ENCODE data around the gene VSIG10. TPM values are rescaled to one million over a fixed set of nuclear protein-coding genes. Genes with fewer than 3 reads are reported as not detected.
A peak's percentile ranks its signal among the peaks of the same experiment; 100 is the strongest.

The VSIG10 gene
- total RNA-seq, 3 donors from 2014 or later (not counting 1 experiment from before 2014, with no cell fraction given) = 0.56 to 2.2 (median 0.75) TPM

GRCh38 chr12:118144499-118144898, 40.7 kb upstream of the VSIG10 start:
- TF ChIP-seq, protein P1, sequence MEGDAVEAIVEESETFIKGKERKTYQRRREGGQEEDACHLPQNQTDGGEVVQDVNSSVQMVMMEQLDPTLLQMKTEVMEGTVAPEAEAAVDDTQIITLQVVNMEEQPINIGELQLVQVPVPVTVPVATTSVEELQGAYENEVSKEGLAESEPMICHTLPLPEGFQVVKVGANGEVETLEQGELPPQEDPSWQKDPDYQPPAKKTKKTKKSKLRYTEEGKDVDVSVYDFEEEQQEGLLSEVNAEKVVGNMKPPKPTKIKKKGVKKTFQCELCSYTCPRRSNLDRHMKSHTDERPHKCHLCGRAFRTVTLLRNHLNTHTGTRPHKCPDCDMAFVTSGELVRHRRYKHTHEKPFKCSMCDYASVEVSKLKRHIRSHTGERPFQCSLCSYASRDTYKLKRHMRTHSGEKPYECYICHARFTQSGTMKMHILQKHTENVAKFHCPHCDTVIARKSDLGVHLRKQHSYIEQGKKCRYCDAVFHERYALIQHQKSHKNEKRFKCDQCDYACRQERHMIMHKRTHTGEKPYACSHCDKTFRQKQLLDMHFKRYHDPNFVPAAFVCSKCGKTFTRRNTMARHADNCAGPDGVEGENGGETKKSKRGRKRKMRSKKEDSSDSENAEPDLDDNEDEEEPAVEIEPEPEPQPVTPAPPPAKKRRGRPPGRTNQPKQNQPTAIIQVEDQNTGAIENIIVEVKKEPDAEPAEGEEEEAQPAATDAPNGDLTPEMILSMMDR (IDR thresholded peaks at IDR 0.05) = no peak
- Mint-ChIP-seq H3K4me1 (no peaks in the 10 kb centered on the region), H3K27ac (peak overlapping the region in 1 of 2 donors; percentile 54), H3K9me3 (no peaks in the 10 kb centered on the region), H3K27me3 (ENCODE audit: low read depth in 2 of 2) (no peaks in the 10 kb centered on the region), H3K4me3 (no peak overlapping the region), H3K36me3 (peaks cover 6% of the 10 kb centered on the region)
- no peak for ATAC-seq
- Histone ChIP-seq H3K4me1 (ENCODE audit: control insufficient read depth, insufficient read depth, low read length) (no peaks in the 10 kb centered on the region), H3K36me3 (ENCODE audit: control insufficient read depth, insufficient read depth, low read length) (peaks cover 24% of the 10 kb centered on the region), H3K27me3 (ENCODE audit: control insufficient read depth, insufficient read depth, low read length) (no peaks in the 10 kb centered on the region), H3K9me3 (ENCODE audit: control insufficient read depth, insufficient read depth, low read length) (no peaks in the 10 kb centered on the region), H3K27ac (ENCODE audit: low read length) (no peak overlapping the region), H3K4me3 (ENCODE audit: low read length) (no peak overlapping the region)
- 97% methylated on average over 13 of the region's 13 CpGs for WGBS (ENCODE audit: insufficient coverage)
- no peak for DNase-seq
- intact Hi-C loops (cut with micrococcal nuclease) = no loop called here

DNA sequence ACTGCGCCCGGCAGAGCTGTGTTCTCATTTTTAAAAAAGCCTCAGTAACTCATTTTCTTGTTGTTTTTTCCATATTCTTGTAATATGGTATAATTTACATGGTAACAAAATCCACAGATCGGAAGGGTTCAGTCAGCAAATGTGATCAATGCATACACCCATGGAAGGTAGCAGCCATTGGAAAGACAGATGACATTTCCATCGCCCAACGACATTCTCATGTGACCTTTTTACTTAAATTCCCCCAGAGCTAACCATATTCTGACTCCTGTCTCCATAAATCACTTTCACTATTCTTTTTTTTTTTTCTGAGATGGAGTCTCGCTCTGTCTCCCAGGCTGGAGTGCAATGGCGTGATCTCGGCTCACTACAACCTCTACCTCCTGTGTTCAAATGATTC, 37.0 kb upstream of the VSIG10 start:
- no peak for DNase-seq
- intact Hi-C loops (cut with micrococcal nuclease) = no loop called here

DNA sequence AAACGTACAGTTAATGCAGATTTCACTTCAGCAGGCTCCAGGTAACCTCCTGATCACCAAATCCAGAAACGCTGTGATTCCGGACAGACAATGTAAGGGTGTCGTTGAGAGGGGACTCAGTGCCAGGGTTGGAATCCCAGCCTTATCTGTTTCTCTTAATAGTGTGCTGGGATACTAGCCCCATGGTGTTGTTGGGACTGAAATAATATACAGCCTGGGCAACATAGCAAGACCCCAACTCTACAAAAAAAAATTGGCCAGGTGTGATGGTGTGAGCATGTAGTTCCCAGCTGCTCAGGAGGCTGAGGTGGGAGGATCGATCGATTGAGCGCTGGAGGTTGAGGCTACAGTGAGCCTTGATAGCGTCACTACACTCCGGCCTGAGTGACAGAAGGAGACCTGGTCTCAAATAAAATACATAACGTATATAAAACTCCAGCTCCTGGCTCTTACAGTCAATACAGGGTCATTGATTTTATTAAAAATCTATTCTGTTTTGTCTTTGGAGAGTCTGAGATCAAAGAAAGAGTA, 33.4 kb upstream of the VSIG10 start:
- H3K36me3 Mint-ChIP-seq = no peaks in the 10 kb centered on the region
- peaks cover 10% of the 10 kb centered on the region for H3K36me3 ChIP-seq (ENCODE audit: control insufficient read depth, insufficient read depth, low read length)
- ATAC-seq = no peak
- H3K4me3 Mint-ChIP-seq = peak overlapping the region; percentile 98
- 89% methylated on average over 9 of the region's 10 CpGs for WGBS (ENCODE audit: insufficient coverage)
- TF ChIP-seq, protein P1 (IDR thresholded peaks at IDR 0.05) = no peak
- H3K27me3 Mint-ChIP-seq (ENCODE audit: low read depth in 2 of 2) = no peaks in the 10 kb centered on the region
- intact Hi-C loops (cut with micrococcal nuclease) = loop anchor here (5.0 kb wide), 1 partner anchor 240 kb away; the partner anchor contains the start of gene SUDS3
- H3K9me3 ChIP-seq (ENCODE audit: control insufficient read depth, insufficient read depth, low read length) = no peaks in the 10 kb centered on the region
- no peak overlapping the region for H3K4me3 ChIP-seq (ENCODE audit: low read length)
- no peak for DNase-seq
- no peaks in the 10 kb centered on the region for H3K9me3 Mint-ChIP-seq
- H3K27me3 ChIP-seq (ENCODE audit: control insufficient read depth, insufficient read depth, low read length) = no peaks in the 10 kb centered on the region
- H3K4me1 Mint-ChIP-seq = peaks cover 6 to 19% of the 10 kb centered on the region in 2 donors
- no peak overlapping the region for H3K27ac ChIP-seq (ENCODE audit: low read length)
- H3K4me1 ChIP-seq (ENCODE audit: control insufficient read depth, insufficient read depth, low read length) = peaks cover 20% of the 10 kb centered on the region
- peak overlapping the region; percentile 48 to 77 for H3K27ac Mint-ChIP-seq

More for the DNA sequence above, 37.0 kb upstream of the VSIG10 start:
- no peak for ATAC-seq
- peaks cover 12% of the 10 kb centered on the region for H3K4me1 ChIP-seq (ENCODE audit: control insufficient read depth, insufficient read depth, low read length)
- no peak overlapping the region for H3K27ac ChIP-seq (ENCODE audit: low read length)
- H3K27ac Mint-ChIP-seq = no peak overlapping the region
- no peak overlapping the region for H3K4me3 ChIP-seq (ENCODE audit: low read length)
- no peak overlapping the region for H3K4me3 Mint-ChIP-seq
- no peaks in the 10 kb centered on the region for H3K36me3 Mint-ChIP-seq
- no peaks in the 10 kb centered on the region for H3K27me3 Mint-ChIP-seq (ENCODE audit: low read depth in 2 of 2)
- WGBS (ENCODE audit: insufficient coverage) = 97% methylated on average over 8 of the region's 8 CpGs
- peaks cover 21% of the 10 kb centered on the region for H3K36me3 ChIP-seq (ENCODE audit: control insufficient read depth, insufficient read depth, low read length)
- no peaks in the 10 kb centered on the region for H3K9me3 ChIP-seq (ENCODE audit: control insufficient read depth, insufficient read depth, low read length)
- no peaks in the 10 kb centered on the region for H3K27me3 ChIP-seq (ENCODE audit: control insufficient read depth, insufficient read depth, low read length)
- peaks cover 6 to 15% of the 10 kb centered on the region in 2 donors for H3K4me1 Mint-ChIP-seq
- TF ChIP-seq, protein P1 (IDR thresholded peaks at IDR 0.05) = no peak
- no peaks in the 10 kb centered on the region for H3K9me3 Mint-ChIP-seq

DNA sequence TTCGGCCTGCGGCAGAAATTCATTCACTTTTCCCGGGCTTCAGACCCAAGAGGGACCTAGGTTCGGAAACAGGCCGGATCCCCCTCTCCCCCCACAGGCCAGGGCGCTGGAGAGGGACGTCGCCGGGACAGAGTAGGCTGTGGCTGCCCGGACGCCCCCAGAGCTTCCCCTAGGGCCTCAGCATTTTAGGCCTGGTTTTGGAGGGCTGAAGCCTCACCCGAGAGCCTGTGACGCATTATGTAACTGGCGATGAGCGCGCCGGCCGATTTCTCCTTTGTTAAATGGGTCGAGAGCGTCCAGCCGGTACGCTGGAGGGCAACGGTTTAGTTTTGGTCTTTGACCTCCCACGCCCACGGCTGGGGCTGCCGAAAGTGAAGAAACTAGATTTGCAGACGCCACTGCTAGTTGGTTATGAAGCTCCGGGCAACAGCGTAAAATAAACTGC, 32.8 kb upstream of the VSIG10 start:
- peak in 2 of 3 donors; percentile 5 to 14 for ATAC-seq

More for the DNA sequence above, 32.8 kb upstream of the VSIG10 start:
- H3K4me3 ChIP-seq (ENCODE audit: low read length) = peak overlapping the region; percentile 47
- Mint-ChIP-seq H3K27ac (peak overlapping the region; percentile 48 to 77), H3K27me3 (ENCODE audit: low read depth in 2 of 2) (no peaks in the 10 kb centered on the region), H3K9me3 (no peaks in the 10 kb centered on the region), H3K4me1 (peaks cover 6 to 19% of the 10 kb centered on the region in 2 donors), H3K4me3 (peak overlapping the region; percentile 98), H3K36me3 (no peaks in the 10 kb centered on the region)
- peaks cover 20% of the 10 kb centered on the region for H3K4me1 ChIP-seq (ENCODE audit: control insufficient read depth, insufficient read depth, low read length)
- H3K27ac ChIP-seq (ENCODE audit: low read length) = peak overlapping the region; percentile 32
- under 1% methylated on average over 29 of the region's 29 CpGs for WGBS (ENCODE audit: insufficient coverage)
- peaks cover 6% of the 10 kb centered on the region for H3K36me3 ChIP-seq (ENCODE audit: control insufficient read depth, insufficient read depth, low read length)
- H3K27me3 ChIP-seq (ENCODE audit: control insufficient read depth, insufficient read depth, low read length) = no peaks in the 10 kb centered on the region
- DNase-seq = peak; percentile 23 to 44
- TF ChIP-seq, protein P1 (IDR thresholded peaks at IDR 0.05) = no peak
- intact Hi-C loops (cut with micrococcal nuclease) = loop anchor here (5.0 kb wide), 1 partner anchor 241 kb away; the partner anchor contains the start of gene SUDS3
- H3K9me3 ChIP-seq (ENCODE audit: control insufficient read depth, insufficient read depth, low read length) = no peaks in the 10 kb centered on the region
